Esophagus squamous epithelium (tissue), 4 donors: ENCODE results near the gene PBX2.

ENCODE experiments used
- CTCF ChIP-seq, 6 experiments: fragments of 450-650 bp in 4 of 6; fragments of 200-600 bp in 2 of 6; sonication (generic) in 2 of 6; IDR thresholded peaks; one replicate each; pipeline ENCODE4 v1.5.1; 2016 to 2019; ENCODE audit warnings: antibody characterized with exemption in 6 of 6, mild to moderate bottlenecking in 4 of 6, moderate library complexity in 4 of 6
- POLR2A ChIP-seq, 4 donors: fragments of 450-650 bp; IDR thresholded peaks; one replicate each; pipeline ENCODE4 v1.6.1; 2017; ENCODE audit warnings: antibody characterized with exemption in 4 of 4, mild to moderate bottlenecking in 4 of 4, moderate library complexity in 3 of 4

GRCh38 chr6:32178547-32179440 is 11.2 kb downstream of the PBX2 start:
- no peak for TF ChIP-seq CTCF (IDR thresholded peaks at IDR 0.05)
- TF ChIP-seq POLR2A (IDR thresholded peaks at IDR 0.05) = peak in 1 of 4 donors; percentile 25
